OCI-LY7 (cell line): Measurements from ENCODE around the gene TMEM186. TPM values are rescaled to one million over a fixed set of nuclear protein-coding genes. Genes with fewer than 3 reads are reported as not detected.

ENCODE experiments used
- BruUV-seq: library from RNA; stranded (reverse); fragments of 400-500 nt; replicated peaks from 2 replicates; lab custom pipeline; 2021; lab: Mats Ljungman, UMichigan
- CTCF ChIA-PET: fragments of 300-600 bp; sonication (Branson Sonifier 250); formaldehyde crosslinking; loops from one replicate; lab custom pipeline; 2022; ENCODE audit warnings: antibody characterized with exemption; ENCODE audit not compliant: unreplicated experiment; lab: Charles Lee
- POLR2A ChIA-PET: fragments of 300-600 bp; sonication (Branson Sonifier 250); formaldehyde crosslinking; loops from one replicate; lab custom pipeline; 2022; ENCODE audit warnings: antibody characterized with exemption; lab: Charles Lee
- DNase-seq: peaks from one replicate; pipeline ENCODE4 v3.0.0-alpha.2; 2015; ENCODE audit warnings: low spot score
- H2AFZ ChIP-seq: fragments of 200-600 bp; sonication (generic), shearing (Covaris generic); 2 replicates; pipeline ENCODE4 v1.6.1; 2014; ENCODE audit warnings: mild to moderate bottlenecking, antibody characterized with exemption, low read length, moderate library complexity
- H3K27ac ChIP-seq: fragments of 200-600 bp; sonication (generic); 2 replicates; pipeline ENCODE4 v1.5.1; 2014; ENCODE audit warnings: mixed run types, low read depth, mild to moderate bottlenecking, moderate library complexity, low read length, inconsistent platforms; ENCODE audit not compliant: poor library complexity, severe bottlenecking
- H3K36me3 ChIP-seq: fragments of 200-600 bp; sonication (generic); 2 replicates; pipeline ENCODE4 v1.6.1; 2014; ENCODE audit warnings: mild to moderate bottlenecking, antibody characterized with exemption, low read length, moderate library complexity, mixed read lengths; ENCODE audit not compliant: insufficient read depth
- H3K4me1 ChIP-seq: fragments of 200-600 bp; sonication (generic); 2 replicates; pipeline ENCODE4 v1.5.1; 2014; ENCODE audit warnings: mild to moderate bottlenecking, low read length; ENCODE audit not compliant: insufficient read depth, poor library complexity, severe bottlenecking
- H3K4me2 ChIP-seq: fragments of 200-600 bp; sonication (generic); 2 replicates; pipeline ENCODE4 v1.6.1; 2014; ENCODE audit warnings: mild to moderate bottlenecking, low read length
- H3K4me3 ChIP-seq: fragments of 200-600 bp; sonication (generic); 2 replicates; pipeline ENCODE4 v1.5.1; 2014; ENCODE audit warnings: mild to moderate bottlenecking, low read depth, low read length; ENCODE audit not compliant: poor library complexity, severe bottlenecking
- H3K79me2 ChIP-seq: fragments of 200-600 bp; sonication (generic); 2 replicates; pipeline ENCODE4 v1.6.1; 2016; ENCODE audit warnings: low read depth, mild to moderate bottlenecking, low read length, moderate library complexity, mixed read lengths; ENCODE audit not compliant: insufficient read depth
- H3K9me2 ChIP-seq: fragments of 200-600 bp; sonication (generic); 2 replicates; pipeline ENCODE4 v1.6.1; 2016; ENCODE audit warnings: mild to moderate bottlenecking, low read length, mixed read lengths; ENCODE audit not compliant: insufficient read depth
- H3K9me3 ChIP-seq: fragments of 200-600 bp; sonication (generic); 2 replicates; pipeline ENCODE4 v1.6.1; 2014; ENCODE audit warnings: mild to moderate bottlenecking, mixed run types, low read length, mixed read lengths
- H4K20me1 ChIP-seq: fragments of 200-600 bp; sonication (generic); 2 replicates; pipeline ENCODE4 v1.6.1; 2014; ENCODE audit warnings: mild to moderate bottlenecking, antibody characterized with exemption, low read length, moderate library complexity, mixed read lengths; ENCODE audit not compliant: insufficient read depth
- EZH2phosphoT487 ChIP-seq: fragments of 200-600 bp; sonication (generic); IDR thresholded peaks from 2 replicates; pipeline ENCODE4 v1.6.1; 2018; ENCODE audit warnings: low read depth, borderline replicate concordance, mild to moderate bottlenecking, mixed run types, antibody characterized with exemption, low read length, moderate library complexity, mixed read lengths
- intact Hi-C: fragments of 100-400 bp; cut with micrococcal nuclease; formaldehyde crosslinking; loops from one replicate; pipeline ENCODE4 v1.10.0; 2022; ENCODE audit not compliant: unreplicated experiment
- total RNA-seq, 2 experiments: library from RNA; depleted of rRNA in 1 of 2; stranded (reverse); fragments of >200 nt in 1 of 2; shearing (Covaris generic) in 1 of 2; gene quantifications; 2 replicates each; pipeline ENCODE4 v1.2.3, GENCODE V29; 2014 to 2022
- TF ChIP-seq, protein P1 (sequence below): fragments of 200-600 bp; sonication (generic); conservative IDR thresholded peaks from 2 replicates; pipeline ENCODE4 v1.5.1; 2014; ENCODE audit warnings: mild to moderate bottlenecking, antibody characterized with exemption, low read length, moderate library complexity, mixed read lengths

The TMEM186 gene
- total RNA-seq, 2 experiments from 2014 or later, result 11.7 to 18.1 TPM

DNA sequence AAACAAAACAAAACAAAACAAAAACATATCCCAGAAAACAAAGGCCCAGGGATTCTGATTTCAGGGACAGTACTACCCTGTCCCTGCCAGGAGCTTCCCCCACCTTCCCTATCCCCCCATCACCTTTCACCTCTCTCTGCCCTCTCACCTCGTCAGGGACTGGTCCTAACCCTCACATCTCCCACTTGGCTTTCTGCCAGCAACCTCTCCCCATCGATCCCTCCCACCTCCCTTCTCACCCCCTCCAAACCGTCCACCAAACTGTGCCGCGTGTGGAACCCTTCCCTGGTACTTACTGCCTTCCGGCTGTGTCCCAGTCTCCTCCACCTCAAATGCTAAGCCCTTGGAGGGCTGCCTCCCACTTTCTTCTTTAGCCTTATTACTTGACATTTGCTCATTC lies 36.4 kb downstream of the TMEM186 start:
- no peaks in the 10 kb centered on the region for H4K20me1 ChIP-seq
- CTCF ChIA-PET, result no interaction called here
- H3K9me2 ChIP-seq, result no peaks in the 10 kb centered on the region
- TF ChIP-seq, protein P1, sequence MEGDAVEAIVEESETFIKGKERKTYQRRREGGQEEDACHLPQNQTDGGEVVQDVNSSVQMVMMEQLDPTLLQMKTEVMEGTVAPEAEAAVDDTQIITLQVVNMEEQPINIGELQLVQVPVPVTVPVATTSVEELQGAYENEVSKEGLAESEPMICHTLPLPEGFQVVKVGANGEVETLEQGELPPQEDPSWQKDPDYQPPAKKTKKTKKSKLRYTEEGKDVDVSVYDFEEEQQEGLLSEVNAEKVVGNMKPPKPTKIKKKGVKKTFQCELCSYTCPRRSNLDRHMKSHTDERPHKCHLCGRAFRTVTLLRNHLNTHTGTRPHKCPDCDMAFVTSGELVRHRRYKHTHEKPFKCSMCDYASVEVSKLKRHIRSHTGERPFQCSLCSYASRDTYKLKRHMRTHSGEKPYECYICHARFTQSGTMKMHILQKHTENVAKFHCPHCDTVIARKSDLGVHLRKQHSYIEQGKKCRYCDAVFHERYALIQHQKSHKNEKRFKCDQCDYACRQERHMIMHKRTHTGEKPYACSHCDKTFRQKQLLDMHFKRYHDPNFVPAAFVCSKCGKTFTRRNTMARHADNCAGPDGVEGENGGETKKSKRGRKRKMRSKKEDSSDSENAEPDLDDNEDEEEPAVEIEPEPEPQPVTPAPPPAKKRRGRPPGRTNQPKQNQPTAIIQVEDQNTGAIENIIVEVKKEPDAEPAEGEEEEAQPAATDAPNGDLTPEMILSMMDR, result no peak
- no peak for TF ChIP-seq EZH2phosphoT487
- no peak overlapping the region for H3K4me2 ChIP-seq
- no peaks in the 10 kb centered on the region for H3K9me3 ChIP-seq
- H3K27ac ChIP-seq, result no peak overlapping the region
- H2AFZ ChIP-seq, result no peak overlapping the region
- no peak overlapping the region for H3K4me3 ChIP-seq
- no TSS peak for BruUV-seq
- H3K36me3 ChIP-seq, result no peaks in the 10 kb centered on the region
- no peaks in the 10 kb centered on the region for H3K4me1 ChIP-seq
- H3K79me2 ChIP-seq, result no peaks in the 10 kb centered on the region
- POLR2A ChIA-PET, result no interaction called here
- intact Hi-C loops, result no loop called here
- no peak for DNase-seq

DNA sequence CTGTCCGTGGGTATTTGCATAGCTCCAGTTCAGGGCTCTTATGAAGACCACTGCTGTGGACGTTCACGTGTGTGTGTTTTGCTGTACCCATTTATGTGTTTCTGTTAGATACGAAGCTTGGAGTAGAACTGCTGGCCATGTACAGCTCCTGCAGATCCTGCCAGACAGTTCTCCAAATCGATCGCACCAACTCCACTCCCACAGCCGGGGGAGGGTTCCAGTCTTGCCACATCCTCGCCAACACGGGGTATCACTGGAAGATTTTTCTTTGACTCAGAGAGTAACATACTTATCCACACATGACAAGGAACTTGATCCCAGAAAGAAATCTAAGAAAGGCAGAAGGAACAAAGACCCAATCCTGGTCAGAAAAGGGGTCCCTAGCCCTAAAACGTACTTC lies 37.4 kb downstream of the TMEM186 start:
- no peaks in the 10 kb centered on the region for H3K9me3 ChIP-seq
- CTCF ChIA-PET, result no interaction called here
- H2AFZ ChIP-seq, result no peak overlapping the region
- BruUV-seq, result no TSS peak
- no peaks in the 10 kb centered on the region for H3K79me2 ChIP-seq
- no peak for DNase-seq
- POLR2A ChIA-PET, result no interaction called here
- no peaks in the 10 kb centered on the region for H3K9me2 ChIP-seq
- H3K36me3 ChIP-seq, result no peaks in the 10 kb centered on the region
- H3K4me1 ChIP-seq, result no peaks in the 10 kb centered on the region
- no peaks in the 10 kb centered on the region for H4K20me1 ChIP-seq
- TF ChIP-seq EZH2phosphoT487, result no peak
- TF ChIP-seq, protein P1, result no peak
- intact Hi-C loops, result no loop called here
- H3K4me2 ChIP-seq, result no peak overlapping the region
- no peak overlapping the region for H3K27ac ChIP-seq
- no peak overlapping the region for H3K4me3 ChIP-seq

DNA sequence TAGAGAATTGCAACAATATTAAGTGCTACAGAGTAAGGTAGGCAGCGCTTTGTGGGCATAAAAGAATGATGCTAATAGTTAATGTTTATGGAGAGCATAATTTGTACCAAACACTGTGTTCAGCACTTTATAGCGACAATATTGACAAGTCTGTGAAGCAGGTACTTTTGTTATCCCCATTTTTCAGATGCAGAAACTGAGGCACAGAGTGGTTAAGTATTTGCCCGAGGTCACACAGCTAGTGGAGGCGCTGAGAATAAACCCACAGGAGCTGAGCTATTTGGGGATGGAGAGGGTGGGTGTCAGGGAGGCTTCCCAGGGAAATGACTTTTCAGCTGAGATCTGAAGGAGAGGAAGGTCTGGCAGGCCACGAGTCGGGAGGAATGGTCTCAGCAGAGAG lies 39.4 kb downstream of the TMEM186 start:
- H3K4me1 ChIP-seq, result no peaks in the 10 kb centered on the region
- H3K27ac ChIP-seq, result no peak overlapping the region
- intact Hi-C loops, result no loop called here
- ChIA-PET POLR2A (no interaction called here), CTCF (no interaction called here)
- no peak overlapping the region for H2AFZ ChIP-seq
- TF ChIP-seq EZH2phosphoT487, result no peak
- TF ChIP-seq, protein P1, result no peak
- H3K9me2 ChIP-seq, result no peaks in the 10 kb centered on the region
- no peaks in the 10 kb centered on the region for H4K20me1 ChIP-seq
- no peaks in the 10 kb centered on the region for H3K36me3 ChIP-seq
- no peak overlapping the region for H3K4me3 ChIP-seq
- no peaks in the 10 kb centered on the region for H3K9me3 ChIP-seq
- no peak for DNase-seq
- no TSS peak for BruUV-seq
- no peak overlapping the region for H3K4me2 ChIP-seq
- H3K79me2 ChIP-seq, result no peaks in the 10 kb centered on the region
